ENCODE data around the gene LGALS9B.
"Not testable (repeated sequence)": the region's sequence is repeated elsewhere in the genome, so short reads cannot be mapped to it uniquely, and the experiment has no call there.

LGALS9B gene

GRCh38 chr17:20475137-20475831 lies 7.9 kb upstream of the LGALS9B start:
- DNase-seq; in situ Hi-C loops (cut with HindIII; ENCODE audit: low pct_ligation_motif_present, low pct_unique_long_range_greater_than_20kb, low sequenced_read_pairs): not testable (repeated sequence)

- DNase-seq; in situ Hi-C loops (cut with HindIII; ENCODE audit: low pct_ligation_motif_present, low pct_unique_long_range_greater_than_20kb, low sequenced_read_pairs): not testable (repeated sequence)
Measured at GRCh38 chr17:20474081-20474480, 6.7 kb upstream of the LGALS9B start.

- in situ Hi-C loops (cut with HindIII; ENCODE audit: low pct_ligation_motif_present, low pct_unique_long_range_greater_than_20kb, low sequenced_read_pairs); DNase-seq: not testable (repeated sequence)
Measured at GRCh38 chr17:20469946-20470345, 2.6 kb upstream of the LGALS9B start.

GRCh38 chr17:20469107-20469506 lies 1.8 kb upstream of the LGALS9B start:
- in situ Hi-C loops (cut with HindIII; ENCODE audit: low pct_ligation_motif_present, low pct_unique_long_range_greater_than_20kb, low sequenced_read_pairs); DNase-seq: not testable (repeated sequence)

GRCh38 chr17:20466999-20467398 lies 340 bp downstream of the LGALS9B start:
- DNase-seq; in situ Hi-C loops (cut with HindIII; ENCODE audit: low pct_ligation_motif_present, low pct_unique_long_range_greater_than_20kb, low sequenced_read_pairs): not testable (repeated sequence)

- DNase-seq; in situ Hi-C loops (cut with HindIII; ENCODE audit: low pct_ligation_motif_present, low pct_unique_long_range_greater_than_20kb, low sequenced_read_pairs): not testable (repeated sequence)
Measured at GRCh38 chr17:20466553-20466952, 786 bp downstream of the LGALS9B start.

- in situ Hi-C loops (cut with HindIII; ENCODE audit: low pct_ligation_motif_present, low pct_unique_long_range_greater_than_20kb, low sequenced_read_pairs); DNase-seq: not testable (repeated sequence)
Measured at GRCh38 chr17:20465535-20465934, 1.8 kb downstream of the LGALS9B start.

GRCh38 chr17:20464854-20465414 lies 2.4 kb downstream of the LGALS9B start:
- DNase-seq; in situ Hi-C loops (cut with HindIII; ENCODE audit: low pct_ligation_motif_present, low pct_unique_long_range_greater_than_20kb, low sequenced_read_pairs): not testable (repeated sequence)

- in situ Hi-C loops (cut with HindIII; ENCODE audit: low pct_ligation_motif_present, low pct_unique_long_range_greater_than_20kb, low sequenced_read_pairs); DNase-seq: not testable (repeated sequence)
Measured at GRCh38 chr17:20462158-20462557, 5.2 kb downstream of the LGALS9B start.

- in situ Hi-C loops (cut with HindIII; ENCODE audit: low pct_ligation_motif_present, low pct_unique_long_range_greater_than_20kb, low sequenced_read_pairs); DNase-seq: not testable (repeated sequence)
Measured at GRCh38 chr17:20457848-20458381, 9.4 kb downstream of the LGALS9B start.

- DNase-seq; in situ Hi-C loops (cut with HindIII; ENCODE audit: low pct_ligation_motif_present, low pct_unique_long_range_greater_than_20kb, low sequenced_read_pairs): not testable (repeated sequence)
Measured at GRCh38 chr17:20455106-20455505, 12.2 kb downstream of the LGALS9B start.

GRCh38 chr17:20453820-20454434 lies 13.4 kb downstream of the LGALS9B start:
- in situ Hi-C loops (cut with HindIII; ENCODE audit: low pct_ligation_motif_present, low pct_unique_long_range_greater_than_20kb, low sequenced_read_pairs); DNase-seq: not testable (repeated sequence)

- DNase-seq; in situ Hi-C loops (cut with HindIII; ENCODE audit: low pct_ligation_motif_present, low pct_unique_long_range_greater_than_20kb, low sequenced_read_pairs): not testable (repeated sequence)
Measured at GRCh38 chr17:20450852-20451251, 16.5 kb downstream of the LGALS9B start.

GRCh38 chr17:20447534-20448321 lies 19.6 kb downstream of the LGALS9B start:
- in situ Hi-C loops (cut with HindIII; ENCODE audit: low pct_ligation_motif_present, low pct_unique_long_range_greater_than_20kb, low sequenced_read_pairs); DNase-seq: not testable (repeated sequence)

GRCh38 chr17:20446895-20447294 lies 20.4 kb downstream of the LGALS9B start:
- in situ Hi-C loops (cut with HindIII; ENCODE audit: low pct_ligation_motif_present, low pct_unique_long_range_greater_than_20kb, low sequenced_read_pairs); DNase-seq: not testable (repeated sequence)

- in situ Hi-C loops (cut with HindIII; ENCODE audit: low pct_ligation_motif_present, low pct_unique_long_range_greater_than_20kb, low sequenced_read_pairs); DNase-seq: not testable (repeated sequence)
Measured at GRCh38 chr17:20444581-20445236, 22.6 kb downstream of the LGALS9B start.

- DNase-seq; in situ Hi-C loops (cut with HindIII; ENCODE audit: low pct_ligation_motif_present, low pct_unique_long_range_greater_than_20kb, low sequenced_read_pairs): not testable (repeated sequence)
Measured at GRCh38 chr17:20444173-20444572, 23.2 kb downstream of the LGALS9B start.

- in situ Hi-C loops (cut with HindIII; ENCODE audit: low pct_ligation_motif_present, low pct_unique_long_range_greater_than_20kb, low sequenced_read_pairs); DNase-seq: not testable (repeated sequence)
Measured at GRCh38 chr17:20443632-20444031, 23.7 kb downstream of the LGALS9B start.

Measured in ACHN (cell line).